ENCODE measurements around the gene BEND2. TPM values are rescaled to one million over a fixed set of nuclear protein-coding genes. Genes with fewer than 3 reads are reported as not detected.

Gene BEND2
- total RNA-seq (2013; cell fraction: nucleolus; rRNA removed) = not detected in 2 replicates
- not detected in 2 replicates for total RNA-seq (2014; rRNA removed)
- total RNA-seq (2014; rRNA removed; fragmentation: Illumina TruSeq; extraction: Trizol) = not detected in 2 replicates
- total RNA-seq (2021) = not detected in 2 replicates
- not detected for polyA plus RNA-seq (2011; ENCODE audit: low read depth)
- polyA plus RNA-seq (2011; rRNA removed) = not detected in 2 replicates
- polyA plus RNA-seq (2011; cell fraction: cytosol; rRNA removed) = not detected in 2 replicates
- polyA plus RNA-seq (2011; cell fraction: nucleus; rRNA removed) = not detected in 2 replicates
- polyA plus RNA-seq (2012) = not detected in 2 replicates
- polyA plus RNA-seq (2014; fragmentation: Illumina TruSeq; extraction: Trizol) = not detected in 2 replicates
- not detected for polyA plus RNA-seq (2014; fragmentation: Nextera tagmentation; extraction: Ambion mirVana)
- polyA plus RNA-seq (2014; rRNA removed) = not detected in 2 replicates
- not detected for polyA plus RNA-seq (2016; fragmentation: Nextera tagmentation; extraction: Ambion mirVana)
- polyA minus RNA-seq (2011; rRNA and poly(A)+ RNA removed) = 0.29 TPM in 1 of 2 replicates, not detected in the other
- not detected in 2 replicates for polyA minus RNA-seq (2011; cell fraction: cytosol; rRNA and poly(A)+ RNA removed)
- not detected in 2 replicates for polyA minus RNA-seq (2011; cell fraction: nucleus; rRNA and poly(A)+ RNA removed)
- Bru-seq, nascent RNA = percentile 1 among the genes with signal in this experiment
- not detected for BruChase-seq, experiment 1, labeled RNA remaining after a 6-hour chase
- not detected for BruChase-seq, experiment 2, labeled RNA remaining after a 2-hour chase
- long read RNA-seq, experiment 1 = 0 reads
- long read RNA-seq, experiment 2 = 0 reads

DNA sequence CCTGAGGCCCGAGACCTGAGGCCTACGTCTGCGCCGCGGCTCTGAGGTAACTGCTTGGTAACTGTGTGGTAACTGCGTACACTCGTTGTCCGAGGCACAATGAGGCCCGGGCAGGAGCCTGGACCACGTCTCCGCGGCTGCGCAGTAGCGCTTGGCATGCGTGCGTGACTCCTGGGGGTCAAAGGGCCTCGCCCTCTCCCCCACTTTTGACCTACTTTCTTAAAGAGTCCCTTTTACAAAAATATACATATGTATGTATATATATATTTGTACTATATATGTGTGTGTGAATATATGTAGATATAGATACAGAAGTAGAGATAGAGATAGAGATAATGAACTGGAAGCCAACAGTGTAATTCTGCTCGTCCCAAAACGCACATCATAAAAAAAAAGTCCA is at the start of gene BEND2:
TSS of gene BEND2 (minus strand) at position 101 of the 400 bp plus-strand sequence. CDS start 136 bp downstream, outside the sequence.
- no peak within 1 kb of the TSS for H3K4me2 ChIP-seq (ENCODE audit: control insufficient read depth, insufficient read depth)
- H3K27me3 ChIP-seq (replicated peaks in 1 of 2; ENCODE audit: control insufficient read depth in 2 of 2, insufficient read depth in 2 of 2, low read length in 1 of 2) = no peaks in the 10 kb centered on the region
- H2AFZ ChIP-seq (ENCODE audit: control insufficient read depth, low read depth, low read length) = no peak within 1 kb of the TSS
- CTCF ChIA-PET = no interaction called here
- H3K9ac ChIP-seq (ENCODE audit: control insufficient read depth, insufficient read depth, low read length) = no peak within 1 kb of the TSS
- no TSS peak for BruUV-seq (replicated peaks)
- H3K9me3 ChIP-seq (replicated peaks; ENCODE audit: control insufficient read depth, insufficient read depth, low read length) = no peaks in the 10 kb centered on the region; the same call in 2 of the 3 replicates
- no peak for DNase-seq (ENCODE audit: low read depth, low spot score)
- no peak within 1 kb of the TSS for H3K27ac ChIP-seq (ENCODE audit: control insufficient read depth, insufficient read depth)
- WGBS (ENCODE audit: insufficient coverage, insufficient replicate concordance, low lambda C conversion rate, missing lambda C conversion rate) = 78% methylated on average over 19 of the region's 19 CpGs
- no peak for ATAC-seq
- H3K36me3 ChIP-seq (ENCODE audit: control insufficient read depth in 2 of 2, insufficient read depth in 2 of 2, low read length in 1 of 2) = no peaks in the 10 kb centered on the region
- POLR2A ChIA-PET = no interaction called here
- intact Hi-C loops (cut with micrococcal nuclease; ENCODE audit: unreplicated experiment) (no loop called here), in situ Hi-C loops (cut with MboI) (no loop called here)
- H3K4me3 ChIP-seq = no peak within 1 kb of the TSS
- SMC1A ChIA-PET (ENCODE audit: uncharacterized antibody, unreplicated experiment) = no interaction called here
- H4K20me1 ChIP-seq (ENCODE audit: control insufficient read depth, insufficient read depth) = no peaks in the 10 kb centered on the region
- RAD21 ChIA-PET (ENCODE audit: unreplicated experiment) = no interaction called here
- no peak for FAIRE-seq
- no peaks in the 10 kb centered on the region for H3K79me2 ChIP-seq (ENCODE audit: control insufficient read depth, insufficient read depth, low read length)
- no peaks in the 10 kb centered on the region for H3K4me1 ChIP-seq (ENCODE audit: control insufficient read depth, insufficient read depth, low read length)
- TF ChIP-seq, protein P1, sequence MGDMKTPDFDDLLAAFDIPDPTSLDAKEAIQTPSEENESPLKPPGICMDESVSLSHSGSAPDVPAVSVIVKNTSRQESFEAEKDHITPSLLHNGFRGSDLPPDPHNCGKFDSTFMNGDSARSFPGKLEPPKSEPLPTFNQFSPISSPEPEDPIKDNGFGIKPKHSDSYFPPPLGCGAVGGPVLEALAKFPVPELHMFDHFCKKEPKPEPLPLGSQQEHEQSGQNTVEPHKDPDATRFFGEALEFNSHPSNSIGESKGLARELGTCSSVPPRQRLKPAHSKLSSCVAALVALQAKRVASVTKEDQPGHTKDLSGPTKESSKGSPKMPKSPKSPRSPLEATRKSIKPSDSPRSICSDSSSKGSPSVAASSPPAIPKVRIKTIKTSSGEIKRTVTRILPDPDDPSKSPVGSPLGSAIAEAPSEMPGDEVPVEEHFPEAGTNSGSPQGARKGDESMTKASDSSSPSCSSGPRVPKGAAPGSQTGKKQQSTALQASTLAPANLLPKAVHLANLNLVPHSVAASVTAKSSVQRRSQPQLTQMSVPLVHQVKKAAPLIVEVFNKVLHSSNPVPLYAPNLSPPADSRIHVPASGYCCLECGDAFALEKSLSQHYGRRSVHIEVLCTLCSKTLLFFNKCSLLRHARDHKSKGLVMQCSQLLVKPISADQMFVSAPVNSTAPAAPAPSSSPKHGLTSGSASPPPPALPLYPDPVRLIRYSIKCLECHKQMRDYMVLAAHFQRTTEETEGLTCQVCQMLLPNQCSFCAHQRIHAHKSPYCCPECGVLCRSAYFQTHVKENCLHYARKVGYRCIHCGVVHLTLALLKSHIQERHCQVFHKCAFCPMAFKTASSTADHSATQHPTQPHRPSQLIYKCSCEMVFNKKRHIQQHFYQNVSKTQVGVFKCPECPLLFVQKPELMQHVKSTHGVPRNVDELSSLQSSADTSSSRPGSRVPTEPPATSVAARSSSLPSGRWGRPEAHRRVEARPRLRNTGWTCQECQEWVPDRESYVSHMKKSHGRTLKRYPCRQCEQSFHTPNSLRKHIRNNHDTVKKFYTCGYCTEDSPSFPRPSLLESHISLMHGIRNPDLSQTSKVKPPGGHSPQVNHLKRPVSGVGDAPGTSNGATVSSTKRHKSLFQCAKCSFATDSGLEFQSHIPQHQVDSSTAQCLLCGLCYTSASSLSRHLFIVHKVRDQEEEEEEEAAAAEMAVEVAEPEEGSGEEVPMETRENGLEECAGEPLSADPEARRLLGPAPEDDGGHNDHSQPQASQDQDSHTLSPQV (IDR thresholded peaks at IDR 0.05) = no peak
- TF ChIP-seq CEBPB (IDR thresholded peaks at IDR 0.05; ENCODE audit: borderline replicate concordance in 1 of 2, low read depth in 2 of 2, low read length in 2 of 2) = no peak
- TF ChIP-seq, protein P2, sequence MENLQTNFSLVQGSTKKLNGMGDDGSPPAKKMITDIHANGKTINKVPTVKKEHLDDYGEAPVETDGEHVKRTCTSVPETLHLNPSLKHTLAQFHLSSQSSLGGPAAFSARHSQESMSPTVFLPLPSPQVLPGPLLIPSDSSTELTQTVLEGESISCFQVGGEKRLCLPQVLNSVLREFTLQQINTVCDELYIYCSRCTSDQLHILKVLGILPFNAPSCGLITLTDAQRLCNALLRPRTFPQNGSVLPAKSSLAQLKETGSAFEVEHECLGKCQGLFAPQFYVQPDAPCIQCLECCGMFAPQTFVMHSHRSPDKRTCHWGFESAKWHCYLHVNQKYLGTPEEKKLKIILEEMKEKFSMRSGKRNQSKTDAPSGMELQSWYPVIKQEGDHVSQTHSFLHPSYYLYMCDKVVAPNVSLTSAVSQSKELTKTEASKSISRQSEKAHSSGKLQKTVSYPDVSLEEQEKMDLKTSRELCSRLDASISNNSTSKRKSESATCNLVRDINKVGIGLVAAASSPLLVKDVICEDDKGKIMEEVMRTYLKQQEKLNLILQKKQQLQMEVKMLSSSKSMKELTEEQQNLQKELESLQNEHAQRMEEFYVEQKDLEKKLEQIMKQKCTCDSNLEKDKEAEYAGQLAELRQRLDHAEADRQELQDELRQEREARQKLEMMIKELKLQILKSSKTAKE (IDR thresholded peaks at IDR 0.05; ENCODE audit: low read depth, poor library complexity, severe bottlenecking) = no peak
- TF ChIP-seq FOS (IDR thresholded peaks at IDR 0.05; ENCODE audit: borderline replicate concordance, extremely low read depth, insufficient read length) = no peak
- no peak for TF ChIP-seq JUND (IDR thresholded peaks at IDR 0.05; ENCODE audit: low read depth, low read length)
- TF ChIP-seq NFYB (IDR thresholded peaks at IDR 0.05; ENCODE audit: insufficient read depth, low read depth, low read length) = no peak
- no peak for TF ChIP-seq POLR2AphosphoS5 (IDR thresholded peaks at IDR 0.05; ENCODE audit: low read length)
- TF ChIP-seq, protein P3, sequence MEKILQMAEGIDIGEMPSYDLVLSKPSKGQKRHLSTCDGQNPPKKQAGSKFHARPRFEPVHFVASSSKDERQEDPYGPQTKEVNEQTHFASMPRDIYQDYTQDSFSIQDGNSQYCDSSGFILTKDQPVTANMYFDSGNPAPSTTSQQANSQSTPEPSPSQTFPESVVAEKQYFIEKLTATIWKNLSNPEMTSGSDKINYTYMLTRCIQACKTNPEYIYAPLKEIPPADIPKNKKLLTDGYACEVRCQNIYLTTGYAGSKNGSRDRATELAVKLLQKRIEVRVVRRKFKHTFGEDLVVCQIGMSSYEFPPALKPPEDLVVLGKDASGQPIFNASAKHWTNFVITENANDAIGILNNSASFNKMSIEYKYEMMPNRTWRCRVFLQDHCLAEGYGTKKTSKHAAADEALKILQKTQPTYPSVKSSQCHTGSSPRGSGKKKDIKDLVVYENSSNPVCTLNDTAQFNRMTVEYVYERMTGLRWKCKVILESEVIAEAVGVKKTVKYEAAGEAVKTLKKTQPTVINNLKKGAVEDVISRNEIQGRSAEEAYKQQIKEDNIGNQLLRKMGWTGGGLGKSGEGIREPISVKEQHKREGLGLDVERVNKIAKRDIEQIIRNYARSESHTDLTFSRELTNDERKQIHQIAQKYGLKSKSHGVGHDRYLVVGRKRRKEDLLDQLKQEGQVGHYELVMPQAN (conservative IDR thresholded peaks at IDR 0.05) = no peak
- no peak for TF ChIP-seq RFX5 (IDR thresholded peaks at IDR 0.05; ENCODE audit: low read depth, low read length)
- TF ChIP-seq BHLHE40 (IDR thresholded peaks at IDR 0.05; ENCODE audit: borderline replicate concordance in 1 of 2, low read depth in 2 of 2, low read length in 1 of 2) = no peak
- TF ChIP-seq BMI1 (IDR thresholded peaks at IDR 0.05; ENCODE audit: borderline replicate concordance) = no peak
- TF ChIP-seq, protein P4, sequence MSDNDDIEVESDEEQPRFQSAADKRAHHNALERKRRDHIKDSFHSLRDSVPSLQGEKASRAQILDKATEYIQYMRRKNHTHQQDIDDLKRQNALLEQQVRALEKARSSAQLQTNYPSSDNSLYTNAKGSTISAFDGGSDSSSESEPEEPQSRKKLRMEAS (IDR thresholded peaks at IDR 0.05; ENCODE audit: low read depth, low read length) = no peak

All from GM12878 (cell line).